ENCODE data around the gene ABCG1.

Gene ABCG1

GRCh38 chr21:42187976-42188653 is 30.8 kb upstream of the ABCG1 start:
- H3K36me3 Mint-ChIP-seq (ENCODE audit: low read depth): peaks cover 4% of the 10 kb centered on the region
- peak overlapping the region; percentile 65 for H3K4me3 Mint-ChIP-seq
- H3K27me3 Mint-ChIP-seq: no peaks in the 10 kb centered on the region
- peaks cover 76% of the 10 kb centered on the region for H3K4me1 Mint-ChIP-seq (ENCODE audit: low read depth)
- H3K27ac Mint-ChIP-seq: peak overlapping the region; percentile 92
- peaks cover 14% of the 10 kb centered on the region for H3K9me3 Mint-ChIP-seq
- peak; percentile 75 for DNase-seq

GRCh38 chr21:42188663-42189062 is 30.3 kb upstream of the ABCG1 start:
- peaks cover 14% of the 10 kb centered on the region for H3K9me3 Mint-ChIP-seq
- H3K36me3 Mint-ChIP-seq (ENCODE audit: low read depth): peaks cover 4% of the 10 kb centered on the region
- H3K4me3 Mint-ChIP-seq: peak overlapping the region; percentile 0
- H3K4me1 Mint-ChIP-seq (ENCODE audit: low read depth): peaks cover 81% of the 10 kb centered on the region
- DNase-seq: no peak
- H3K27ac Mint-ChIP-seq: peak overlapping the region; percentile 92
- no peaks in the 10 kb centered on the region for H3K27me3 Mint-ChIP-seq

GRCh38 chr21:42189431-42189830 is 29.5 kb upstream of the ABCG1 start:
- Mint-ChIP-seq H3K27ac (no peak overlapping the region), H3K4me1 (ENCODE audit: low read depth) (peaks cover 87% of the 10 kb centered on the region), H3K36me3 (ENCODE audit: low read depth) (peaks cover 4% of the 10 kb centered on the region), H3K27me3 (no peaks in the 10 kb centered on the region), H3K9me3 (peaks cover 14% of the 10 kb centered on the region), H3K4me3 (no peak overlapping the region)
- no peak for DNase-seq

GRCh38 chr21:42189860-42190485 is 29.0 kb upstream of the ABCG1 start:
- peaks cover 14% of the 10 kb centered on the region for H3K9me3 Mint-ChIP-seq
- H3K27ac Mint-ChIP-seq: peak overlapping the region; percentile 14
- peaks cover 4% of the 10 kb centered on the region for H3K36me3 Mint-ChIP-seq (ENCODE audit: low read depth)
- H3K4me3 Mint-ChIP-seq: no peak overlapping the region
- H3K4me1 Mint-ChIP-seq (ENCODE audit: low read depth): peaks cover 86% of the 10 kb centered on the region
- peak; percentile 50 for DNase-seq
- H3K27me3 Mint-ChIP-seq: no peaks in the 10 kb centered on the region

DNA sequence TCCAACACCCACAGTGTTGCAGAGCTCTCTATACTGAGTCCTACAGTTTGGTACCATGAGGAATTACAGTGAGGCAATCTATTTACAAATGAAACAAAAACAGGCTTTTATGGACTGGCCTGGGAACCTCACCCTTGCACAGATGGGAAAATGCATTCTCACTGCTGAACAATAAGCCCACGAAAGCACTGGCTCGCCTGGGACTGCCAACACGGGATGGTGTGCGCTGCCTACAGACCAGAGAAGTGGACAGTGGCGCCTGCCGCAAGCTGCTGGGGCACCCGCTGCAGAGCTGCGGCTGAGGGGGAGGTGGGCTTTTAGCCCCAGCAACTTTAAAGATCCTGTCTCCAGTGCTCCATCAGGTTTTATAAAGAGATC is 28.5 kb upstream of the ABCG1 start:
- Mint-ChIP-seq H3K27me3 (no peaks in the 10 kb centered on the region), H3K9me3 (peaks cover 13% of the 10 kb centered on the region), H3K4me1 (ENCODE audit: low read depth) (peaks cover 88% of the 10 kb centered on the region), H3K27ac (no peak overlapping the region), H3K36me3 (ENCODE audit: low read depth) (peaks cover 4% of the 10 kb centered on the region), H3K4me3 (no peak overlapping the region)
- no peak for DNase-seq

GRCh38 chr21:42191064-42191463 is 27.9 kb upstream of the ABCG1 start:
- Mint-ChIP-seq H3K4me3 (no peak overlapping the region), H3K27ac (no peak overlapping the region), H3K4me1 (ENCODE audit: low read depth) (peaks cover 86% of the 10 kb centered on the region), H3K27me3 (no peaks in the 10 kb centered on the region), H3K9me3 (peaks cover 7% of the 10 kb centered on the region), H3K36me3 (ENCODE audit: low read depth) (peaks cover 4% of the 10 kb centered on the region)
- no peak for DNase-seq

- H3K4me3 Mint-ChIP-seq: no peak overlapping the region
- no peaks in the 10 kb centered on the region for H3K27me3 Mint-ChIP-seq
- H3K9me3 Mint-ChIP-seq: no peaks in the 10 kb centered on the region
- no peaks in the 10 kb centered on the region for H3K36me3 Mint-ChIP-seq (ENCODE audit: low read depth)
- no peak overlapping the region for H3K27ac Mint-ChIP-seq
- H3K4me1 Mint-ChIP-seq (ENCODE audit: low read depth): peaks cover 77% of the 10 kb centered on the region
- DNase-seq: no peak
Measured at GRCh38 chr21:42191696-42192595, 27.0 kb upstream of the ABCG1 start.

DNA sequence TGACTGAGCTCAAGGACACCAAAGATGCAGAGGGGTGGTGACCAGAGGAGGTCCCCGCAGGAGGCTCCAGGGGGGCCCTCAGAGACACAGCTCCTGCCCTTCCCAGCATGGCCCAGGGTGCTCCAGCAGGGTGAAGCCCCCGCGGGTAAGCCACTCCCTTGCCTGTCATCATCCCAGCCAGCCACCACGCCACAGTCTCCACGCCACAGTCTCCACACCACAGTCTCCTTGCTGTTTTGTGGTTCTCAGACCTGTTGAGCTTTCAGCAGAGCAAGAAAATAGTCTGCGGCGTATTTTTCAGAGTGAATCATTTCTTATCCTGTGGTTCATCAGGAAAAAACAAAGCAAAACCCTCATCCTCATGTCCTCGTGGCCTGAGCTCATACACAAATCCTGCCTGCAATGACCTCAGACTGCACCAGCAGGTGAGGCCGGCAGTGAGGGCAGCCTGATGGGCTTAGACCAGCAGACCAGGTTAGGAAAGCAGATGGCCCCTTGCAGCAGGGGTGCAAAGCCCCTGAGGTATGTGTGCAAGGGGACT is 25.7 kb upstream of the ABCG1 start:
- Mint-ChIP-seq H3K4me1 (ENCODE audit: low read depth) (peaks cover 68% of the 10 kb centered on the region), H3K27me3 (no peaks in the 10 kb centered on the region), H3K27ac (peak overlapping the region; percentile 55), H3K9me3 (no peaks in the 10 kb centered on the region), H3K36me3 (ENCODE audit: low read depth) (no peaks in the 10 kb centered on the region), H3K4me3 (no peak overlapping the region)
- DNase-seq: peak; percentile 59

- Mint-ChIP-seq H3K4me3 (no peak overlapping the region), H3K4me1 (ENCODE audit: low read depth) (peaks cover 68% of the 10 kb centered on the region), H3K27me3 (no peaks in the 10 kb centered on the region), H3K36me3 (ENCODE audit: low read depth) (no peaks in the 10 kb centered on the region), H3K9me3 (no peaks in the 10 kb centered on the region), H3K27ac (no peak overlapping the region)
- no peak for DNase-seq
Measured at GRCh38 chr21:42193721-42194120, 25.2 kb upstream of the ABCG1 start.

DNA sequence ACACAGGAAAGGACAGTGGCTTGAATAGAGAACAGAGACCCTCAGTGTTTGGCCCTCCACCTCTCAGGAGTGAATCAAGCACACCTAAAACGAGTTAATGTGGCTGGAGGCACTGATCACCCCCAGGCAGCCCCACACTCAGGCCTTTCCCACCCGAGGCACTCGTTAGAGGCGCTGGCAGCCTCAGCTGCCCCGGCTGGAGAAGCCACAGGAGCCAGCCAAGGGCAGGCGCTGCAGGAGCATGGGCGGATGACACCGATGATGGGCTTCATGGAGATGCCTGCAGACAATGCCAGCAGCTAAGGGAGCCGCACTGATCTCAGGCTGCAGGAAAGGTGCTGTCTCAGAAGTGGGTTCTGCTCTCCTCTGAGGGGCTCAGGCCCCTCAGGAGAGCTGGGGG is 24.1 kb upstream of the ABCG1 start:
- Mint-ChIP-seq H3K27ac (no peak overlapping the region), H3K4me3 (no peak overlapping the region), H3K9me3 (no peaks in the 10 kb centered on the region)

DNA sequence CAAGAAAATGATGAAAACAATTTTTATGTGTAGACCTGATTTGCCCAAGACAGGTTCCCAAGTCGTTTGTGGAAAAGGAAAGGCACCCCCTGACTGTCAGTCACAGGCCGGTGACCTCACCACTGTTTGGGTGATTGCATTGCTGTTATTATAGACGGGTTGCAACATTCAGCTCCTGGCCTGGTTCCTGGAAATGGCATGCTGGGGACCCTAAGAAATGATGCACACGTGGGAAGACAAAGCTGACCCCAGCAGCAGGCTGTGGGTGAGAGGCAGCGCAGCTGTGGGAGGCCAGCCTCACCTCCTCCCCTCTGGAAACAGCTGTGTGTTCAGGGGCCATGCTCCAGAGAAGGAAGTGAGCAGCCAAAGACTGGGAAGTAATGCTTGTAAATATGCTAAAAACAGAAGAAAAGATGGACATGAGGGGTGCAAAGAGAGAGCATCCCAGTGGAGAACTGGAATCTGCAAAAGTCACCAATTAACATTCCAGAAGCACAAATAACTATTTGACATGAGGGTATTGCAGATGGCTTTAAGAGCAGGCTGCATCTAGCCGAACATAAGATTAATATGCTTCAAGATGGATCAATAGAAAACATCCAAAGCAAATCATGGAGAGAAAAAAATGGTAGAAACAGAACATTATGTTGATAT is 23.4 kb upstream of the ABCG1 start:
- H3K27me3 Mint-ChIP-seq: no peaks in the 10 kb centered on the region
- DNase-seq: no peak
- no peak overlapping the region for H3K27ac Mint-ChIP-seq
- H3K9me3 Mint-ChIP-seq: no peaks in the 10 kb centered on the region
- no peaks in the 10 kb centered on the region for H3K36me3 Mint-ChIP-seq (ENCODE audit: low read depth)
- H3K4me3 Mint-ChIP-seq: no peak overlapping the region
- H3K4me1 Mint-ChIP-seq (ENCODE audit: low read depth): peaks cover 69% of the 10 kb centered on the region

More for the DNA sequence above, 24.1 kb upstream of the ABCG1 start:
- Mint-ChIP-seq H3K27me3 (no peaks in the 10 kb centered on the region), H3K4me1 (ENCODE audit: low read depth) (peaks cover 69% of the 10 kb centered on the region), H3K36me3 (ENCODE audit: low read depth) (no peaks in the 10 kb centered on the region)
- no peak for DNase-seq

GRCh38 chr21:42198929-42199867 is 19.7 kb upstream of the ABCG1 start:
- H3K4me1 Mint-ChIP-seq (ENCODE audit: low read depth): peaks cover 56% of the 10 kb centered on the region
- no peak for DNase-seq

DNA sequence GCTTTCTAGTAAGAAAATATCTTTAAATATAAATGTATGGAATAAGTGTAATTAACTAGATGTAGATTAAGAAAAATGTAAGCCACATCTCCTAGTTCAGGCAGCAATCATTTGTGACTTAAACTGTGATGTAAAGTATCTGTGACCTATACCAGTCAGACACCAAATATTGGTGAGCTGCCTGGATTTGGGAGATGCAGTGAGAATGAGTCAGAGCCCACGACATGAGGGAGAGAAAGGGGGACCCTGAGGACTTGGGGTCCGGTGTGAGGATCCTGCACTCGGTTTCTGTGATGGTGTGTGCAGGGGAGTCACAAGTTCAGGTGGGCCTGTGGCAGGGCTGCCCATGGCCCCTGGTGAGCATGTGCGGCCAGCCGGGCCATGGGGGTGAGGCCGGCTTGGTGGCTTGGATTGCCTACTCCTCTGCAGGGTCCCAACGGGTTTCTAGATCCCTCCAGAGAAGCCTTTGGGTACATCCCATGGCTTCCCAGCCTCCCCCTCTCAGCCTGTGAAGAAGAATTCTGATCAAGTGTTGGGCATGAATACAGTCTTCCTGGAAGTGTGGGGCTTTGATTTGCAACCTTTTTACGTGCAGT is 19.0 kb upstream of the ABCG1 start:
- Mint-ChIP-seq H3K4me3 (no peak overlapping the region), H3K27ac (peak overlapping the region; percentile 72), H3K4me1 (ENCODE audit: low read depth) (peaks cover 53% of the 10 kb centered on the region), H3K27me3 (no peaks in the 10 kb centered on the region), H3K9me3 (no peaks in the 10 kb centered on the region), H3K36me3 (ENCODE audit: low read depth) (no peaks in the 10 kb centered on the region)
- DNase-seq: no peak

More at GRCh38 chr21:42198929-42199867, 19.7 kb upstream of the ABCG1 start:
- Mint-ChIP-seq H3K9me3 (no peaks in the 10 kb centered on the region), H3K27me3 (no peaks in the 10 kb centered on the region), H3K4me3 (no peak overlapping the region), H3K36me3 (ENCODE audit: low read depth) (no peaks in the 10 kb centered on the region), H3K27ac (peak overlapping the region; percentile 68)
